IPS DF 6.9 (cell line): Measurements from ENCODE around the gene PLOD2.

Experiments used
- DNase-seq: peaks from one replicate; pipeline ENCODE4 v3.0.0-alpha.2; 2013; ENCODE audit warnings: low read depth, low spot score
- H3K27ac ChIP-seq: one replicate; pipeline ENCODE4 v1.5.1; 2013; ENCODE audit warnings: low read length, control low read depth
- H3K27me3 ChIP-seq: 2 replicates; pipeline ENCODE4 v1.6.1; 2013; ENCODE audit warnings: mild to moderate bottlenecking, low read length; ENCODE audit not compliant: control insufficient read depth, insufficient read depth
- H3K36me3 ChIP-seq: 2 replicates; pipeline ENCODE4 v1.6.1; 2013; ENCODE audit warnings: low read length; ENCODE audit not compliant: control insufficient read depth, insufficient read depth
- H3K4me1 ChIP-seq: 2 replicates; pipeline ENCODE4 v1.6.1; 2013; ENCODE audit warnings: low read length; ENCODE audit not compliant: control insufficient read depth, insufficient read depth
- H3K4me3 ChIP-seq: 2 replicates; pipeline ENCODE4 v1.5.1; 2013; ENCODE audit warnings: mild to moderate bottlenecking, low read length
- H3K9me3 ChIP-seq: 2 replicates; pipeline ENCODE4 v1.6.1; 2013; ENCODE audit warnings: low read length, inconsistent platforms; ENCODE audit not compliant: control insufficient read depth, insufficient read depth
- WGBS: extraction: QIAGEN DNeasy Blood & Tissue Kit; methylation state at CpG from one replicate; pipeline ENCODE4 v1.1.7; 2013; ENCODE audit warnings: mixed read lengths, missing lambda C conversion rate; ENCODE audit not compliant: insufficient read length, insufficient coverage; 5-methylcytosine and 5-hydroxymethylcytosine counted together

The PLOD2 gene

GRCh38 chr3:146166826-146167225, 5.8 kb upstream of the PLOD2 start:
- H3K27ac ChIP-seq, result no peak overlapping the region
- WGBS, result no CpG with 5 or more reads among the region's 3 CpGs
- H3K36me3 ChIP-seq, result no peaks in the 10 kb centered on the region
- H3K27me3 ChIP-seq, result no peaks in the 10 kb centered on the region
- H3K4me1 ChIP-seq, result no peaks in the 10 kb centered on the region
- DNase-seq, result no peak
- H3K9me3 ChIP-seq, result no peaks in the 10 kb centered on the region
- no peak overlapping the region for H3K4me3 ChIP-seq

DNA sequence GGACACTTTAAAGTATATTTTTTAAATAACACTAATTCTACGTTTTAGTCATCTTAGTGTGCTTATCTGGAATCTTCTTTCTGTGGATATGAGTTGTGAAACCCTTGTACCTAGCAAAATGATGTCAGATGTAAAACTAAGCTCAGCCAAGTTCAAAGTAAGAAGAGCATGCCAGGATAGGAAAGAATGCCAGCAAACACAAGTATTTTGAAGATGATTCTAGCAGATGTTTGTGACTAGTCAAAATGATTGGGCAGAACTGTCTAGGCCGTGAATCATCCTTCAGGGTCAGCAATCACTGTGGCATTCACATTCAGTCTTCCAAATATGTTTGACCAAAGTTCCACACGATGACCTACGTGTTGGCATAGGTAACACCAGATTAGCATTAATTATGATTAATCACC, 5.4 kb upstream of the PLOD2 start:
- no peak overlapping the region for H3K27ac ChIP-seq

DNA sequence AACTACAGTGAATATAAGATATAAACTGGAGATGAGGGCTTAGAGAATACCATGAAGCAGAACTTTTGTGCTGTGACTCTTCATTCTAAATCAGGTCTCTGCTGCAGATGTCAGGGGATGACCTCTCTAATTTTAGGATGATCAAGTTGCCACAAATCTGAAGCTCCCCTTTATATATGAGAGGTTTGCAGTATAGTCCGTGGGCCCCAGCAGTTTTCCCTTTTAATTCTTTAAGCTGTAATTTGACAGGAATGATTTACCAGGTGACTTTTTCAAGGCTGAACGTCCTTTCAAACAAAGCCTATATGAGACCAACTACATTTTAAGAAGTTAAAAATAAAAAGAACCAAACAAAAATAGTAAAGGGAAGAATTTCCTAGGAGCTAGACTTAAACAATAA, 4.9 kb upstream of the PLOD2 start:
- Histone ChIP-seq H3K27me3 (no peaks in the 10 kb centered on the region), H3K36me3 (no peaks in the 10 kb centered on the region), H3K9me3 (no peaks in the 10 kb centered on the region), H3K27ac (no peak overlapping the region), H3K4me3 (no peak overlapping the region), H3K4me1 (no peaks in the 10 kb centered on the region)
- DNase-seq, result no peak
- no CpG with 5 or more reads among the region's 2 CpGs for WGBS

More for the DNA sequence above, 5.4 kb upstream of the PLOD2 start:
- no CpG with 5 or more reads among the region's 4 CpGs for WGBS
- H3K9me3 ChIP-seq, result no peaks in the 10 kb centered on the region
- no peak for DNase-seq
- no peaks in the 10 kb centered on the region for H3K27me3 ChIP-seq
- H3K4me3 ChIP-seq, result no peak overlapping the region
- no peaks in the 10 kb centered on the region for H3K4me1 ChIP-seq
- H3K36me3 ChIP-seq, result no peaks in the 10 kb centered on the region

DNA sequence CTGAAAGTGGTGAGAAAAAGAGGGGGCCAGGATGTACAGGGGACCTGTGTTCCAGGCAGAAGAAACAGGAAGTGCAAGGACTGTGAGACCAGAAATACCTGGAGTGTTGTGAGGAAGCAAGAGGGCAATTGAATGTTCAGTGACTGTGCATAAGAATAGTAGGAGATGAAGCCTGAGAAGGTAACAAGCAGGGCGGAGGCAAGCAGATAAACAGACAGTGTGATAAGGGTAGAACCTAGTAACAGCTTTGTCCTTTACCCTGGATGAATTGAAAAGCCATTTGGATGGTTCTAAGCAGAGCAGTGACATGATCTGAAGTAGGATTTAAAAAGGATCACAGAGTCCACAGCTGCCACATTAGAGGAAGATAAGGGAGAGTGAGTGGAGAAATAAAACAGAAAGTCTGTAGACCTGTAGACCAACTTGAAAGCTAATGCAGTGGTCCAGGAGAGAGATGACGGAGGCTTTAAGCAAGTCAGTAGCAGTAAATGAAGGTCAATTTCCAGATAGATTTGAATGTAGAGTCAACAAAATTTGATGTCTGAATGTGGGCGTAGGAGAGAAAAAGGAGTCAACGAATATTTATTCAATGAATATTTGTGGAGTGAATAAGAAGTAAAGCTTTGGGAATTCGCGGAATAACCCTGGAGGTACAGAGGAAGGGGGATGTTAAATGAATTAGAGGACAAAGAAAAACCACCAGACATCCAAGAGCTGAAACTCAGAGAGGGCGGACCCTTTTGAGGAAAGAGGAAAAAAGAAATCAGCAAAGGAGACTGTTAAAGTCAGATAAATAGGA, 4.2 kb upstream of the PLOD2 start:
- Histone ChIP-seq H3K36me3 (no peaks in the 10 kb centered on the region), H3K9me3 (no peaks in the 10 kb centered on the region), H3K27ac (no peak overlapping the region), H3K4me1 (no peaks in the 10 kb centered on the region), H3K4me3 (no peak overlapping the region), H3K27me3 (no peaks in the 10 kb centered on the region)
- no peak for DNase-seq
- WGBS, result no CpG with 5 or more reads among the region's 7 CpGs

DNA sequence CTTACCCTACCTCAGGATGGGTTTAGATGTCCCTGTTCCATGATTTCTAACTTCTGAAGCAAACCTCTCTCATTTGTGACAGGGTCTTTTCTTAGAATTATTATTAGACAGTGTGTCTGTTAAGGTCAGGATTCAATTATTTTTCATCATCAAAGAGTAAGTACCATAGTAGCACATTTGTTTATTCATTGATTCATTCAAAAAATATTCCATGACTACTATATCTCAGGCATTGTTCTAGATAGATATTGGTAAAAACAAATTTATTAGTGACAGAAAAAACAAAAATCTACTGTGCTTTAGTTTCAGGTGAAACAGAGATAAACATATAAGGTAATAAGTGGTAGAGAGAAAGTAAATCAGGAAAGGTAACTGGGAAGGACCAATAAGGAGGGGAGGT, 3.5 kb upstream of the PLOD2 start:
- Histone ChIP-seq H3K27me3 (no peaks in the 10 kb centered on the region), H3K4me3 (no peak overlapping the region), H3K27ac (no peak overlapping the region), H3K9me3 (no peaks in the 10 kb centered on the region), H3K36me3 (no peaks in the 10 kb centered on the region), H3K4me1 (no peaks in the 10 kb centered on the region)
- DNase-seq, result no peak

- Histone ChIP-seq H3K27me3 (no peaks in the 10 kb centered on the region), H3K36me3 (no peaks in the 10 kb centered on the region), H3K27ac (no peak overlapping the region), H3K4me3 (no peak overlapping the region), H3K9me3 (no peaks in the 10 kb centered on the region), H3K4me1 (no peaks in the 10 kb centered on the region)
- no peak for DNase-seq
Measured at GRCh38 chr3:146164071-146164470, 3.1 kb upstream of the PLOD2 start.

DNA sequence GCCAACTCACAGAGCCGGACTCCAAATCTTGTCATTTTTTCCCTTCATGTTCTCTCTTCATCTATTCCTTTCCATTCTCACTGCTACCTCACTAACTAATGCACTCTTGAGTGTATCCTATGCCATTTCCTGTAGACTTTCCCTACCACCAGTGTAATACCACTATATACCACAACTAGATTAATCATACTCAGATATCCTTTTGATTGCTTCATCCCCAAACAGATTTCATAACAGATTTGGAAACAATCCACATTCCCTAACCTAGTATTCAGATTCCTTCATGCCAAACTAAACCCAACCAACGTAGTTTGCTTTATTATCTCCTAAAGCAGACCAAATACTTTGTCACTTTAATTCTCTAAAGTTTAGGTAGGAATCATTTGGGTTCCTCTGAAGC, 2.6 kb upstream of the PLOD2 start:
- no CpG with 5 or more reads among the region's 2 CpGs for WGBS
- H3K4me1 ChIP-seq, result peaks cover 1% of the 10 kb centered on the region; the same call in 1 of the 2 replicates
- H3K27ac ChIP-seq, result no peak overlapping the region

GRCh38 chr3:146162561-146162960, 1.6 kb upstream of the PLOD2 start:
- DNase-seq, result no peak
- WGBS, result no CpG with 5 or more reads among the region's 2 CpGs
- H3K27me3 ChIP-seq, result no peaks in the 10 kb centered on the region
- peaks cover 1% of the 10 kb centered on the region; the same call in 1 of the 2 replicates for H3K4me1 ChIP-seq
- H3K36me3 ChIP-seq, result no peaks in the 10 kb centered on the region
- H3K27ac ChIP-seq, result no peak overlapping the region
- no peak overlapping the region for H3K4me3 ChIP-seq
- no peaks in the 10 kb centered on the region for H3K9me3 ChIP-seq

More for the DNA sequence above, 2.6 kb upstream of the PLOD2 start:
- Histone ChIP-seq H3K27me3 (no peaks in the 10 kb centered on the region), H3K4me3 (no peak overlapping the region), H3K36me3 (no peaks in the 10 kb centered on the region), H3K9me3 (no peaks in the 10 kb centered on the region)
- no peak for DNase-seq

DNA sequence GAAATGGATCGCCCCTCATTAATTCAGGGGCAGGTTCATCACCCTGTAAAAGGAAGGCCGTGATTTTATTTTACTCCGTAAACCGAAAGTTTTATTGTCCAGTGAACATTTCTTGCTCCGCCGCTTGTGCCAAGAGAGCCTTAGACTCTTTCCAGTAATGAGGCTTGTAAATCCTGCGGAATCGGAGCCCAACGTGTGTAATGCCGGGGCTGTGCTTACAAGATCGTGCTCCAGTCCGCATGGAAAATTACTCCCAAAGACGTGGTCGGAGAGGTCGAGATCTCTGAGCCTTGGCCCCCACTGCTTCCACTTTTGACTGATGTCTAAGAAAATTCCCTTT, 649 bp upstream of the PLOD2 start:
- Histone ChIP-seq H3K27me3 (no peaks in the 10 kb centered on the region), H3K4me3 (peak overlapping the region; percentile 85; the same call in 1 of the 2 replicates), H3K36me3 (no peaks in the 10 kb centered on the region), H3K9me3 (no peaks in the 10 kb centered on the region), H3K27ac (no peak overlapping the region), H3K4me1 (peaks cover 1% of the 10 kb centered on the region; the same call in 1 of the 2 replicates)
- no peak for DNase-seq
- WGBS, result no CpG with 5 or more reads among the region's 15 CpGs

GRCh38 chr3:146160321-146160963, 542 bp downstream of the PLOD2 start:
- H3K27me3 ChIP-seq, result no peaks in the 10 kb centered on the region
- H3K4me3 ChIP-seq, result peak overlapping the region; percentile 85
- no peak overlapping the region for H3K27ac ChIP-seq
- WGBS, result no CpG with 5 or more reads among the region's 35 CpGs
- H3K4me1 ChIP-seq, result peaks cover 1% of the 10 kb centered on the region; the same call in 1 of the 2 replicates
- peak; percentile 67 for DNase-seq
- H3K36me3 ChIP-seq, result no peaks in the 10 kb centered on the region
- no peaks in the 10 kb centered on the region for H3K9me3 ChIP-seq
